Activated CD4-positive, alpha-beta T cell treated with anti-CD3 and anti-CD28 coated beads, Interleukin-2, amount 50 U/mL, for 1 hour (primary cell): ENCODE measurements around the gene RAD51AP1.

ENCODE experiments used
- DNase-seq: peaks from one replicate; pipeline ENCODE4 v3.0.0-alpha.2; 2020

The RAD51AP1 gene

GRCh38 chr12:4553943-4554342 lies 15.3 kb downstream of the RAD51AP1 start:
- DNase-seq = no peak

GRCh38 chr12:4555804-4556203 lies 17.1 kb downstream of the RAD51AP1 start:
- no peak for DNase-seq

- DNase-seq = no peak
Measured at GRCh38 chr12:4556735-4557530, 18.2 kb downstream of the RAD51AP1 start.

GRCh38 chr12:4557586-4557985 lies 18.9 kb downstream of the RAD51AP1 start:
- DNase-seq = no peak

- DNase-seq = no peak
Measured at GRCh38 chr12:4558171-4558570, 19.5 kb downstream of the RAD51AP1 start.

GRCh38 chr12:4562034-4562657 lies 23.5 kb downstream of the RAD51AP1 start, which contains the start of gene DYRK4:
Gene DYRK4 (plus strand): TSS chr12:4562208. CDS start chr12:4562246, 38 bp downstream.
- DNase-seq = no peak

- no peak for DNase-seq
Measured at GRCh38 chr12:4563336-4563735, 24.6 kb downstream of the RAD51AP1 start.

GRCh38 chr12:4564818-4565217 lies 26.1 kb downstream of the RAD51AP1 start:
- no peak for DNase-seq

- no peak for DNase-seq
Measured at GRCh38 chr12:4566474-4566873, 27.8 kb downstream of the RAD51AP1 start.

GRCh38 chr12:4567073-4567881 lies 28.6 kb downstream of the RAD51AP1 start:
- DNase-seq = no peak

- DNase-seq = no peak
Measured at GRCh38 chr12:4569261-4569660, 30.6 kb downstream of the RAD51AP1 start.

- no peak for DNase-seq
Measured at GRCh38 chr12:4572680-4573079, 34.0 kb downstream of the RAD51AP1 start.

GRCh38 chr12:4579305-4580102 lies 40.8 kb downstream of the RAD51AP1 start:
- no peak for DNase-seq

GRCh38 chr12:4580281-4580688 lies 41.6 kb downstream of the RAD51AP1 start:
- no peak for DNase-seq

GRCh38 chr12:4584281-4584680 lies 45.6 kb downstream of the RAD51AP1 start:
- no peak for DNase-seq

- no peak for DNase-seq
Measured at GRCh38 chr12:4584896-4585295, 46.2 kb downstream of the RAD51AP1 start.

- DNase-seq = no peak
Measured at GRCh38 chr12:4586500-4586899, 47.8 kb downstream of the RAD51AP1 start.

- DNase-seq = no peak
Measured at GRCh38 chr12:4587108-4587507, 48.4 kb downstream of the RAD51AP1 start.

GRCh38 chr12:4588916-4589315 lies 50.2 kb downstream of the RAD51AP1 start:
- DNase-seq = no peak

- no peak for DNase-seq
Measured at GRCh38 chr12:4589941-4590340, 51.3 kb downstream of the RAD51AP1 start.

GRCh38 chr12:4591180-4591687 lies 52.5 kb downstream of the RAD51AP1 start:
- DNase-seq = no peak

- no peak for DNase-seq
Measured at GRCh38 chr12:4595881-4596280, 57.2 kb downstream of the RAD51AP1 start.
